GM23338 (cell line): ENCODE measurements around the gene TTC33. TPM values are rescaled to one million over a fixed set of nuclear protein-coding genes. Genes with fewer than 3 reads are reported as not detected.

Source experiments
- ATAC-seq: fragments of 200-7000 bp; cut with Tn5 transposase; 3 replicates; pipeline ENCODE4 v1.9.1; 2020
- DNase-seq: peaks from one replicate; pipeline ENCODE4 v3.0.0-alpha.2; 2015; ENCODE audit warnings: low spot score
- H2AFZ ChIP-seq: fragments of 200-600 bp; sonication (generic); 2 replicates; pipeline ENCODE4 v1.8.0; 2016; ENCODE audit warnings: antibody characterized with exemption, mild to moderate bottlenecking, moderate library complexity
- H3F3A ChIP-seq: fragments of 200-600 bp; sonication (generic); replicated peaks from 2 replicates; pipeline ENCODE4 v1.8.0; 2017; ENCODE audit warnings: antibody characterized with exemption, mixed run types, low read depth
- H3K27ac ChIP-seq: fragments of 200-600 bp; sonication (generic); 2 replicates; pipeline ENCODE4 v1.6.1; 2016; ENCODE audit warnings: low read depth
- H3K27me3 ChIP-seq: fragments of 200-600 bp; sonication (generic); 2 replicates; pipeline ENCODE4 v1.8.0; 2016; ENCODE audit warnings: mild to moderate bottlenecking, mixed run types, moderate library complexity; ENCODE audit not compliant: insufficient read depth
- H3K36me3 ChIP-seq: fragments of 200-600 bp; sonication (generic); 2 replicates; pipeline ENCODE4 v1.8.0; 2016; ENCODE audit warnings: mild to moderate bottlenecking; ENCODE audit not compliant: insufficient read depth
- H3K4me1 ChIP-seq: fragments of 200-600 bp; sonication (generic); 2 replicates; pipeline ENCODE4 v1.8.0; 2016; ENCODE audit warnings: mild to moderate bottlenecking, moderate library complexity; ENCODE audit not compliant: insufficient read depth
- H3K4me2 ChIP-seq: fragments of 200-600 bp; sonication (generic); 2 replicates; pipeline ENCODE4 v1.7.1; 2017; ENCODE audit warnings: mixed run types
- H3K4me3 ChIP-seq: fragments of 200-600 bp; sonication (generic); 2 replicates; pipeline ENCODE4 v1.6.1; 2016; ENCODE audit warnings: mixed run types
- H3K79me2 ChIP-seq: fragments of 200-600 bp; sonication (generic); replicated peaks from 2 replicates; pipeline ENCODE4 v1.8.0; 2017; ENCODE audit warnings: mild to moderate bottlenecking; ENCODE audit not compliant: insufficient read depth
- H3K9me2 ChIP-seq: fragments of 200-600 bp; sonication (generic); 2 replicates; pipeline ENCODE4 v1.8.0; 2017; ENCODE audit not compliant: insufficient read depth
- H4K20me1 ChIP-seq: fragments of 200-600 bp; sonication (generic); replicated peaks from 2 replicates; pipeline ENCODE4 v1.8.0; 2017; ENCODE audit warnings: mild to moderate bottlenecking; ENCODE audit not compliant: insufficient read depth
- H3K27ac Mint-ChIP-seq: 2 replicates; pipeline ENCODE4 v1.8.0; 2020; ENCODE audit warnings: inconsistent platforms, mild to moderate bottlenecking, moderate library complexity, mixed read lengths
- H3K27me3 Mint-ChIP-seq: 3 replicates; pipeline ENCODE4 v1.8.0; 2022; ENCODE audit warnings: low read depth, mild to moderate bottlenecking, moderate library complexity, mixed read lengths, inconsistent platforms; ENCODE audit not compliant: insufficient read depth, poor library complexity
- H3K36me3 Mint-ChIP-seq: 3 replicates; pipeline ENCODE4 v1.8.0; 2021; ENCODE audit warnings: low read depth, mild to moderate bottlenecking, inconsistent platforms, moderate library complexity, mixed read lengths
- H3K4me1 Mint-ChIP-seq: 3 replicates; pipeline ENCODE4 v1.8.0; 2020; ENCODE audit warnings: mild to moderate bottlenecking, inconsistent platforms, mixed read lengths
- H3K4me3 Mint-ChIP-seq: 3 replicates; pipeline ENCODE4 v1.8.0; 2021; ENCODE audit warnings: moderate library complexity, mild to moderate bottlenecking, inconsistent platforms, mixed read lengths
- H3K9me3 Mint-ChIP-seq: 3 replicates; pipeline ENCODE4 v1.8.0; 2020; ENCODE audit warnings: moderate library complexity, mild to moderate bottlenecking, inconsistent platforms, mixed read lengths
- CREB1 ChIP-seq: fragments of 250-450 bp; sonication (Bioruptor Pico); IDR thresholded peaks from 2 replicates; pipeline ENCODE4 v1.5.0; 2020; ENCODE audit warnings: low read depth, mild to moderate bottlenecking, moderate library complexity
- ETS1 ChIP-seq: IDR thresholded peaks from 2 replicates; pipeline ENCODE4 v1.6.1; 2016; ENCODE audit warnings: antibody characterized with exemption
- EZH2phosphoT487 ChIP-seq: fragments of 200-600 bp; sonication (generic); IDR thresholded peaks from one replicate; pipeline ENCODE4 v1.8.1; 2018; ENCODE audit warnings: antibody characterized with exemption; ENCODE audit not compliant: unreplicated experiment
- POLR2AphosphoS5 ChIP-seq: IDR thresholded peaks from 2 replicates; pipeline ENCODE4 v1.6.1; 2016; ENCODE audit warnings: antibody characterized with exemption, low read depth
- STAT1 ChIP-seq: IDR thresholded peaks from one replicate; pipeline ENCODE4 v1.6.1; 2016; ENCODE audit warnings: antibody characterized with exemption; ENCODE audit not compliant: unreplicated experiment
- ZNF114 ChIP-seq: fragments of 250-450 bp; sonication (Bioruptor Pico); IDR thresholded peaks from 2 replicates; pipeline ENCODE4 v1.5.0; 2020; ENCODE audit warnings: mild to moderate bottlenecking, moderate library complexity
- ZNF331 ChIP-seq: fragments of 250-450 bp; sonication (Bioruptor Pico); IDR thresholded peaks from 2 replicates; pipeline ENCODE4 v1.5.0; 2020; ENCODE audit warnings: low read depth, mild to moderate bottlenecking, moderate library complexity
- polyA plus RNA-seq: library from polyadenylated mRNA; unstranded; fragments of >200 nt; fragmentation: Nextera tagmentation; extraction: Ambion mirVana; gene quantifications from 2 replicates; pipeline ENCODE4 v1.2.1, GENCODE V29; 2016
- total RNA-seq: library from RNA; depleted of rRNA; stranded (reverse); fragments of >200 nt; shearing (Covaris generic); gene quantifications from 2 replicates; pipeline ENCODE4 v1.2.3, GENCODE V29; 2014
- TF ChIP-seq, protein P1 (sequence below): fragments of 250-450 bp; sonication (Bioruptor Pico); IDR thresholded peaks from 2 replicates; pipeline ENCODE4 v1.5.0; 2020; ENCODE audit warnings: mild to moderate bottlenecking, moderate library complexity
- TF ChIP-seq, protein P2 (sequence below): IDR thresholded peaks from one replicate; pipeline ENCODE4 v1.6.1; 2018; ENCODE audit warnings: antibody characterized with exemption; ENCODE audit not compliant: unreplicated experiment
- TF ChIP-seq, protein P3 (sequence below), 2 experiments: fragments of 200-600 bp in 1 of 2; sonication (generic) in 1 of 2; conservative IDR thresholded peaks; 2 replicates each; pipeline versions ENCODE4 v1.5.1 to v1.6.1; 2016 to 2017; ENCODE audit warnings: antibody characterized with exemption in 2 of 2, low read depth in 2 of 2, mild to moderate bottlenecking in 2 of 2, moderate library complexity in 1 of 2

Gene TTC33
- total and polyA plus RNA-seq, 2 experiments from 2014 or later = 4.1 to 11.5 TPM

DNA sequence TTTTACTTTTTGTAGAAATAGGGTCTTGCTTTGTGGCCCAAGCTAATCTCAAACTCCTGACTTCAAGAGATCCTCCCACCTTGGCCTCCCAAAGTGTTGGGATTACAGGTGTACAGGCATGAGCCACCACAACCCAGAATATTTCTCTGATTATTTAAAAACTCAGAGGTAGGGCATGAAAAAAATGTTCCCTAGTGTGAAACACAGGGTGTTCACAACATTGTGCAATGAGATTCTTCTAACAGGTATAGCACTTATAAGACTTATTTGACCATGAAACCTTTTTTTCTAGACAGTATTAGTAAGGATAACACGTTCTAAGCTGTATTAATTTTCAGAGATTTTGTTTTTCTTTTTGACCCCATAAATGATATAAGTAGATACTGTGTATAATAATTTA, 89.1 kb downstream of the TTC33 start:
- H3K9me2 ChIP-seq = no peaks in the 10 kb centered on the region

More for the DNA sequence above, 89.1 kb downstream of the TTC33 start:
- H4K20me1 ChIP-seq = no peaks in the 10 kb centered on the region
- no peak overlapping the region for H3K27ac ChIP-seq
- no peak for DNase-seq
- H3K27me3 ChIP-seq = no peaks in the 10 kb centered on the region
- H3K4me2 ChIP-seq = no peak overlapping the region
- H3F3A ChIP-seq = no peaks in the 10 kb centered on the region
- H3K79me2 ChIP-seq = no peaks in the 10 kb centered on the region
- no peaks in the 10 kb centered on the region for H3K4me1 ChIP-seq
- Mint-ChIP-seq H3K4me1 (peaks cover 2% of the 10 kb centered on the region; the same call in 1 of the 3 replicates), H3K4me3 (no peak overlapping the region), H3K27ac (no peak overlapping the region), H3K36me3 (no peaks in the 10 kb centered on the region), H3K27me3 (no peaks in the 10 kb centered on the region), H3K9me3 (peaks cover 4% of the 10 kb centered on the region; the same call in 2 of the 3 replicates)
- H3K36me3 ChIP-seq = no peaks in the 10 kb centered on the region
- no peak overlapping the region for H2AFZ ChIP-seq
- H3K4me3 ChIP-seq = no peak overlapping the region
- ATAC-seq = no peak
- TF ChIP-seq, protein P1, sequence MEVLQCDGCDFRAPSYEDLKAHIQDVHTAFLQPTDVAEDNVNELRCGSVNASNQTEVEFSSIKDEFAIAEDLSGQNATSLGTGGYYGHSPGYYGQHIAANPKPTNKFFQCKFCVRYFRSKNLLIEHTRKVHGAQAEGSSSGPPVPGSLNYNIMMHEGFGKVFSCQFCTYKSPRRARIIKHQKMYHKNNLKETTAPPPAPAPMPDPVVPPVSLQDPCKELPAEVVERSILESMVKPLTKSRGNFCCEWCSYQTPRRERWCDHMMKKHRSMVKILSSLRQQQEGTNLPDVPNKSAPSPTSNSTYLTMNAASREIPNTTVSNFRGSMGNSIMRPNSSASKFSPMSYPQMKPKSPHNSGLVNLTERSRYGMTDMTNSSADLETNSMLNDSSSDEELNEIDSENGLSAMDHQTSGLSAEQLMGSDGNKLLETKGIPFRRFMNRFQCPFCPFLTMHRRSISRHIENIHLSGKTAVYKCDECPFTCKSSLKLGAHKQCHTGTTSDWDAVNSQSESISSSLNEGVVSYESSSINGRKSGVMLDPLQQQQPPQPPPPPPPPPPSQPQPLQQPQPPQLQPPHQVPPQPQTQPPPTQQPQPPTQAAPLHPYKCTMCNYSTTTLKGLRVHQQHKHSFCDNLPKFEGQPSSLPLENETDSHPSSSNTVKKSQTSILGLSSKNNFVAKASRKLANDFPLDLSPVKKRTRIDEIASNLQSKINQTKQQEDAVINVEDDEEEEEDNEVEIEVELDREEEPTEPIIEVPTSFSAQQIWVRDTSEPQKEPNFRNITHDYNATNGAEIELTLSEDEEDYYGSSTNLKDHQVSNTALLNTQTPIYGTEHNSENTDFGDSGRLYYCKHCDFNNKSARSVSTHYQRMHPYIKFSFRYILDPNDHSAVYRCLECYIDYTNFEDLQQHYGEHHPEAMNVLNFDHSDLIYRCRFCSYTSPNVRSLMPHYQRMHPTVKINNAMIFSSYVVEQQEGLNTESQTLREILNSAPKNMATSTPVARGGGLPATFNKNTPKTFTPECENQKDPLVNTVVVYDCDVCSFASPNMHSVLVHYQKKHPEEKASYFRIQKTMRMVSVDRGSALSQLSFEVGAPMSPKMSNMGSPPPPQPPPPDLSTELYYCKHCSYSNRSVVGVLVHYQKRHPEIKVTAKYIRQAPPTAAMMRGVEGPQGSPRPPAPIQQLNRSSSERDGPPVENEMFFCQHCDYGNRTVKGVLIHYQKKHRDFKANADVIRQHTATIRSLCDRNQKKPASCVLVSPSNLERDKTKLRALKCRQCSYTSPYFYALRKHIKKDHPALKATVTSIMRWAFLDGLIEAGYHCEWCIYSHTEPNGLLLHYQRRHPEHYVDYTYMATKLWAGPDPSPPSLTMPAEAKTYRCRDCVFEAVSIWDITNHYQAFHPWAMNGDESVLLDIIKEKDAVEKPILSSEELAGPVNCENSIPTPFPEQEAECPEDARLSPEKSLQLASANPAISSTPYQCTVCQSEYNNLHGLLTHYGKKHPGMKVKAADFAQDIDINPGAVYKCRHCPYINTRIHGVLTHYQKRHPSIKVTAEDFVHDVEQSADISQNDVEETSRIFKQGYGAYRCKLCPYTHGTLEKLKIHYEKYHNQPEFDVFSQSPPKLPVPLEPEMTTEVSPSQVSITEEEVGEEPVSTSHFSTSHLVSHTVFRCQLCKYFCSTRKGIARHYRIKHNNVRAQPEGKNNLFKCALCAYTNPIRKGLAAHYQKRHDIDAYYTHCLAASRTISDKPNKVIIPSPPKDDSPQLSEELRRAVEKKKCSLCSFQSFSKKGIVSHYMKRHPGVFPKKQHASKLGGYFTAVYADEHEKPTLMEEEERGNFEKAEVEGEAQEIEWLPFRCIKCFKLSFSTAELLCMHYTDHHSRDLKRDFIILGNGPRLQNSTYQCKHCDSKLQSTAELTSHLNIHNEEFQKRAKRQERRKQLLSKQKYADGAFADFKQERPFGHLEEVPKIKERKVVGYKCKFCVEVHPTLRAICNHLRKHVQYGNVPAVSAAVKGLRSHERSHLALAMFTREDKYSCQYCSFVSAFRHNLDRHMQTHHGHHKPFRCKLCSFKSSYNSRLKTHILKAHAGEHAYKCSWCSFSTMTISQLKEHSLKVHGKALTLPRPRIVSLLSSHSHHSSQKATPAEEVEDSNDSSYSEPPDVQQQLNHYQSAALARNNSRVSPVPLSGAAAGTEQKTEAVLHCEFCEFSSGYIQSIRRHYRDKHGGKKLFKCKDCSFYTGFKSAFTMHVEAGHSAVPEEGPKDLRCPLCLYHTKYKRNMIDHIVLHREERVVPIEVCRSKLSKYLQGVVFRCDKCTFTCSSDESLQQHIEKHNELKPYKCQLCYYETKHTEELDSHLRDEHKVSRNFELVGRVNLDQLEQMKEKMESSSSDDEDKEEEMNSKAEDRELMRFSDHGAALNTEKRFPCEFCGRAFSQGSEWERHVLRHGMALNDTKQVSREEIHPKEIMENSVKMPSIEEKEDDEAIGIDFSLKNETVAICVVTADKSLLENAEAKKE (CRISPR knock-in tag) = no peak
- TF ChIP-seq ETS1 (no peak), STAT1 (no peak), ZNF114 (CRISPR knock-in tag) (no peak), EZH2phosphoT487 (no peak), CREB1 (CRISPR knock-in tag) (no peak), POLR2AphosphoS5 (no peak), ZNF331 (CRISPR knock-in tag) (no peak)
- TF ChIP-seq, protein P2, sequence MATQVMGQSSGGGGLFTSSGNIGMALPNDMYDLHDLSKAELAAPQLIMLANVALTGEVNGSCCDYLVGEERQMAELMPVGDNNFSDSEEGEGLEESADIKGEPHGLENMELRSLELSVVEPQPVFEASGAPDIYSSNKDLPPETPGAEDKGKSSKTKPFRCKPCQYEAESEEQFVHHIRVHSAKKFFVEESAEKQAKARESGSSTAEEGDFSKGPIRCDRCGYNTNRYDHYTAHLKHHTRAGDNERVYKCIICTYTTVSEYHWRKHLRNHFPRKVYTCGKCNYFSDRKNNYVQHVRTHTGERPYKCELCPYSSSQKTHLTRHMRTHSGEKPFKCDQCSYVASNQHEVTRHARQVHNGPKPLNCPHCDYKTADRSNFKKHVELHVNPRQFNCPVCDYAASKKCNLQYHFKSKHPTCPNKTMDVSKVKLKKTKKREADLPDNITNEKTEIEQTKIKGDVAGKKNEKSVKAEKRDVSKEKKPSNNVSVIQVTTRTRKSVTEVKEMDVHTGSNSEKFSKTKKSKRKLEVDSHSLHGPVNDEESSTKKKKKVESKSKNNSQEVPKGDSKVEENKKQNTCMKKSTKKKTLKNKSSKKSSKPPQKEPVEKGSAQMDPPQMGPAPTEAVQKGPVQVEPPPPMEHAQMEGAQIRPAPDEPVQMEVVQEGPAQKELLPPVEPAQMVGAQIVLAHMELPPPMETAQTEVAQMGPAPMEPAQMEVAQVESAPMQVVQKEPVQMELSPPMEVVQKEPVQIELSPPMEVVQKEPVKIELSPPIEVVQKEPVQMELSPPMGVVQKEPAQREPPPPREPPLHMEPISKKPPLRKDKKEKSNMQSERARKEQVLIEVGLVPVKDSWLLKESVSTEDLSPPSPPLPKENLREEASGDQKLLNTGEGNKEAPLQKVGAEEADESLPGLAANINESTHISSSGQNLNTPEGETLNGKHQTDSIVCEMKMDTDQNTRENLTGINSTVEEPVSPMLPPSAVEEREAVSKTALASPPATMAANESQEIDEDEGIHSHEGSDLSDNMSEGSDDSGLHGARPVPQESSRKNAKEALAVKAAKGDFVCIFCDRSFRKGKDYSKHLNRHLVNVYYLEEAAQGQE = no peak
- TF ChIP-seq, protein P3, sequence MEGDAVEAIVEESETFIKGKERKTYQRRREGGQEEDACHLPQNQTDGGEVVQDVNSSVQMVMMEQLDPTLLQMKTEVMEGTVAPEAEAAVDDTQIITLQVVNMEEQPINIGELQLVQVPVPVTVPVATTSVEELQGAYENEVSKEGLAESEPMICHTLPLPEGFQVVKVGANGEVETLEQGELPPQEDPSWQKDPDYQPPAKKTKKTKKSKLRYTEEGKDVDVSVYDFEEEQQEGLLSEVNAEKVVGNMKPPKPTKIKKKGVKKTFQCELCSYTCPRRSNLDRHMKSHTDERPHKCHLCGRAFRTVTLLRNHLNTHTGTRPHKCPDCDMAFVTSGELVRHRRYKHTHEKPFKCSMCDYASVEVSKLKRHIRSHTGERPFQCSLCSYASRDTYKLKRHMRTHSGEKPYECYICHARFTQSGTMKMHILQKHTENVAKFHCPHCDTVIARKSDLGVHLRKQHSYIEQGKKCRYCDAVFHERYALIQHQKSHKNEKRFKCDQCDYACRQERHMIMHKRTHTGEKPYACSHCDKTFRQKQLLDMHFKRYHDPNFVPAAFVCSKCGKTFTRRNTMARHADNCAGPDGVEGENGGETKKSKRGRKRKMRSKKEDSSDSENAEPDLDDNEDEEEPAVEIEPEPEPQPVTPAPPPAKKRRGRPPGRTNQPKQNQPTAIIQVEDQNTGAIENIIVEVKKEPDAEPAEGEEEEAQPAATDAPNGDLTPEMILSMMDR (conservative IDR thresholded peaks at IDR 0.05; ENCODE audit: low read depth in 2 of 2) = no peak
